Measurements from ENCODE around the gene GPC6.

The GPC6 gene

GRCh38 chr13:93689333-93689732 lies 462.7 kb downstream of the GPC6 start (continued):
- TF ChIP-seq KLF17 (tag by site-specific recombination; IDR thresholded peaks at IDR 0.05) (no peak), KLF10 (tag by site-specific recombination; IDR thresholded peaks at IDR 0.05) (no peak), ZNF350 (tag by site-specific recombination; IDR thresholded peaks at IDR 0.05) (no peak), BCL11A (tag by site-specific recombination; IDR thresholded peaks at IDR 0.05; ENCODE audit: low read depth) (no peak), ZNF501 (tag by site-specific recombination; IDR thresholded peaks at IDR 0.05) (no peak), ZBTB11 (tag by site-specific recombination; conservative IDR thresholded peaks at IDR 0.05; ENCODE audit: low read depth) (no peak), REPIN1 (tag by site-specific recombination; IDR thresholded peaks at IDR 0.05; ENCODE audit: low read depth) (no peak), ZNF843 (tag by site-specific recombination; IDR thresholded peaks at IDR 0.05) (no peak)

- Histone ChIP-seq H3K4me3 (ENCODE audit: low read depth, low read length) (no peak overlapping the region), H3K9me3 (ENCODE audit: control insufficient read depth, insufficient read depth, low read depth, low read length) (no peaks in the 10 kb centered on the region), H3K27ac (ENCODE audit: extremely low read depth, low read depth, low read length) (no peak overlapping the region), H3K36me3 (ENCODE audit: control insufficient read depth in 2 of 2, insufficient read depth in 1 of 2, low read length in 2 of 2) (no peaks in the 10 kb centered on the region), H3K4me1 (ENCODE audit: control insufficient read depth, insufficient read depth, low read length) (no peaks in the 10 kb centered on the region)
- ChIA-PET CTCF (no interaction called here), POLR2A (no interaction called here)
- TF ChIP-seq ZNF830 (tag by site-specific recombination; IDR thresholded peaks at IDR 0.05; ENCODE audit: low read depth) (no peak), ZBTB21 (tag by site-specific recombination; IDR thresholded peaks at IDR 0.05) (no peak), ZNF624 (tag by site-specific recombination; IDR thresholded peaks at IDR 0.05) (no peak), REST (tag by site-specific recombination; IDR thresholded peaks at IDR 0.05) (peak; percentile 95), ZNF184 (tag by site-specific recombination; IDR thresholded peaks at IDR 0.05) (no peak), ZNF148 (tag by site-specific recombination; IDR thresholded peaks at IDR 0.05; ENCODE audit: borderline replicate concordance) (no peak), ZNF518A (tag by site-specific recombination; conservative IDR thresholded peaks at IDR 0.05; ENCODE audit: low read depth) (no peak), ZNF488 (tag by site-specific recombination; IDR thresholded peaks at IDR 0.05) (no peak)
Measured at GRCh38 chr13:93690139-93690538, 463.5 kb downstream of the GPC6 start.
